CD14-positive monocyte (primary cell): Measurements from ENCODE around the gene PICK1. TPM values are rescaled to one million over a fixed set of nuclear protein-coding genes. Genes with fewer than 3 reads are reported as not detected.

Experiments
- DNase-seq, 3 donors: peaks; one replicate each; pipeline ENCODE4 v3.0.0-alpha.2; 2011 to 2022
- H2AFZ ChIP-seq: 2 replicates; pipeline ENCODE4 v1.6.0; 2012; ENCODE audit warnings: mild to moderate bottlenecking, low read depth, low read length, inconsistent platforms; ENCODE audit not compliant: insufficient read depth, poor library complexity, severe bottlenecking
- H3K27ac ChIP-seq, 2 donors: 1 replicate in 1 of 2; 2 replicates in 1 of 2; pipeline ENCODE4 v1.5.1; 2012 to 2013; ENCODE audit warnings: low read length in 2 of 2, control low read depth in 1 of 2, inconsistent platforms in 1 of 2, low read depth in 1 of 2, mild to moderate bottlenecking in 1 of 2
- H3K27me3 ChIP-seq, 2 donors: one replicate each; pipeline versions ENCODE4 v1.6.0 to v1.6.1; 2011 to 2013; ENCODE audit warnings: low read length in 2 of 2; ENCODE audit not compliant: control insufficient read depth in 2 of 2, insufficient read depth in 2 of 2
- H3K36me3 ChIP-seq, 2 donors: replicated peaks in 1 of 2; 1 replicate in 1 of 2; 2 replicates in 1 of 2; pipeline versions ENCODE4 v1.5.1 to v1.6.1; 2012 to 2013; ENCODE audit warnings: low read length in 2 of 2, control low read depth in 1 of 2, inconsistent platforms in 1 of 2, mild to moderate bottlenecking in 1 of 2; ENCODE audit not compliant: insufficient read depth in 2 of 2, control insufficient read depth in 1 of 2
- H3K4me1 ChIP-seq, 2 donors: 1 replicate in 1 of 2; 2 replicates in 1 of 2; pipeline versions ENCODE4 v1.5.1 to v1.6.1; 2012 to 2013; ENCODE audit warnings: low read length in 2 of 2, control low read depth in 1 of 2, inconsistent platforms in 1 of 2, mild to moderate bottlenecking in 1 of 2, moderate library complexity in 1 of 2; ENCODE audit not compliant: insufficient read depth in 2 of 2, control insufficient read depth in 1 of 2
- H3K4me2 ChIP-seq: replicated peaks from 2 replicates; pipeline ENCODE3; 2012; ENCODE audit warnings: low read length, moderate library complexity, mild to moderate bottlenecking; ENCODE audit not compliant: poor library complexity, severe bottlenecking; ENCODE audit errors: extremely low read depth
- H3K4me3 ChIP-seq, 3 experiments: fragments of 200-600 bp in 1 of 3; sonication (generic) in 1 of 3; replicated peaks in 1 of 3; 1 replicate in 2 of 3; 2 replicates in 1 of 3; pipeline ENCODE4 v1.5.1; 2011 to 2013; ENCODE audit warnings: low read length in 3 of 3, mild to moderate bottlenecking in 3 of 3, control low read depth in 2 of 3, low read depth in 2 of 3, inconsistent platforms in 1 of 3, moderate library complexity in 1 of 3
- H3K79me2 ChIP-seq: 2 replicates; pipeline ENCODE4 v1.6.0; 2012; ENCODE audit warnings: mild to moderate bottlenecking, control low read depth, inconsistent platforms, low read length, moderate library complexity; ENCODE audit not compliant: insufficient read depth
- H3K9ac ChIP-seq: 2 replicates; pipeline ENCODE4 v1.6.0; 2017; ENCODE audit warnings: low read length, mild to moderate bottlenecking; ENCODE audit not compliant: insufficient read depth, poor library complexity, severe bottlenecking
- H3K9me3 ChIP-seq, 2 donors: replicated peaks in 1 of 2; 1 replicate in 1 of 2; 2 replicates in 1 of 2; pipeline versions ENCODE4 v1.5.1 to v1.6.1; 2012 to 2013; ENCODE audit warnings: low read length in 2 of 2, control low read depth in 1 of 2; ENCODE audit not compliant: control insufficient read depth in 1 of 2, insufficient read depth in 1 of 2
- H4K20me1 ChIP-seq: 2 replicates; pipeline ENCODE4 v1.6.0; 2012; ENCODE audit warnings: mild to moderate bottlenecking, low read length, control low read depth, moderate library complexity; ENCODE audit not compliant: insufficient read depth
- H3K27ac Mint-ChIP-seq, 7 donors: one replicate each; pipeline ENCODE4 v1.8.0; 2020; ENCODE audit warnings: mild to moderate bottlenecking in 7 of 7, mixed read lengths in 7 of 7, moderate library complexity in 6 of 7, inconsistent platforms in 2 of 7
- H3K27me3 Mint-ChIP-seq, 3 donors: one replicate each; pipeline ENCODE4 v1.8.0; 2021 to 2022; ENCODE audit warnings: low read depth in 3 of 3, mild to moderate bottlenecking in 3 of 3, mixed read lengths in 3 of 3, moderate library complexity in 3 of 3, inconsistent platforms in 1 of 3
- H3K36me3 Mint-ChIP-seq, 2 donors: one replicate each; pipeline ENCODE4 v1.8.0; 2020; ENCODE audit warnings: mixed read lengths in 2 of 2, inconsistent platforms in 1 of 2, mild to moderate bottlenecking in 1 of 2
- H3K4me1 Mint-ChIP-seq: one replicate; pipeline ENCODE4 v1.8.0; 2020; ENCODE audit warnings: mild to moderate bottlenecking, mixed read lengths
- H3K4me3 Mint-ChIP-seq, 2 donors: one replicate each; pipeline ENCODE4 v1.8.0; 2020; ENCODE audit warnings: mild to moderate bottlenecking in 2 of 2, mixed read lengths in 2 of 2, moderate library complexity in 1 of 2
- H3K9me3 Mint-ChIP-seq, 7 donors: one replicate each; pipeline ENCODE4 v1.8.0; 2020 to 2022; ENCODE audit warnings: mixed read lengths in 7 of 7, mild to moderate bottlenecking in 6 of 7, moderate library complexity in 6 of 7, inconsistent platforms in 2 of 7
- CTCF ChIP-seq: fragments of 200-600 bp; IDR thresholded peaks from one replicate; pipeline ENCODE4 v1.8.0; 2022; ENCODE audit warnings: antibody characterized with exemption, mild to moderate bottlenecking
- whole genome bisulfite sequencing: methylation state at CpG from one replicate; pipeline ENCODE4 v1.1.5; 2013; ENCODE audit warnings: missing lambda C conversion rate; ENCODE audit not compliant: insufficient coverage; 5-methylcytosine and 5-hydroxymethylcytosine counted together
- intact Hi-C, 2 donors: fragments of 100-400 bp; cut with micrococcal nuclease; formaldehyde crosslinking; loops; one replicate each; pipeline versions ENCODE4 v1.15.0 to v1.15.1; 2023
- polyA plus RNA-seq, 3 donors: library from polyadenylated mRNA; depleted of rRNA in 1 of 3; unstranded in 2 of 3; stranded (reverse) in 1 of 3; fragments of 300-500 nt in 2 of 3; fragments of >200 nt in 1 of 3; fragmentation: Illumina TruSeq in 2 of 3; gene quantifications; 1 replicate in 2 of 3; 2 replicates in 1 of 3; pipeline ENCODE4 v1.2.3, GENCODE V29; 2012 to 2021

Gene PICK1
- polyA plus RNA-seq, 3 donors = 6.4 to 16.9 (median 7.2) TPM

- no peaks in the 10 kb centered on the region for H3K9me3 ChIP-seq
- TF ChIP-seq CTCF = no peak
- WGBS = 85% methylated on average over 3 of the region's 13 CpGs
Observed at GRCh38 chr22:38086942-38087341, 29.7 kb downstream of the PICK1 start.

GRCh38 chr22:38087855-38088254, 30.7 kb downstream of the PICK1 start:
- H3K27ac ChIP-seq = no peak overlapping the region
- no peak overlapping the region for H3K4me3 ChIP-seq
- peak overlapping the region in 1 of 2 donors; percentile 53 for H3K4me3 Mint-ChIP-seq
- TF ChIP-seq CTCF = no peak
- DNase-seq = no peak
- H3K36me3 Mint-ChIP-seq = no peaks in the 10 kb centered on the region
- peaks cover 32 to 41% (median 33%) of the 10 kb centered on the region in 3 donors for H3K27me3 Mint-ChIP-seq
- peaks cover 2 to 34% of the 10 kb centered on the region in 2 donors for H3K27me3 ChIP-seq
- H3K4me1 ChIP-seq = no peaks in the 10 kb centered on the region
- intact Hi-C loops = no loop called here
- H3K4me2 ChIP-seq = no peak overlapping the region
- H3K9me3 ChIP-seq = no peaks in the 10 kb centered on the region
- no peak overlapping the region for H3K9ac ChIP-seq
- no peaks in the 10 kb centered on the region for H3K36me3 ChIP-seq
- H4K20me1 ChIP-seq = no peaks in the 10 kb centered on the region
- H2AFZ ChIP-seq = no peak overlapping the region
- H3K4me1 Mint-ChIP-seq = no peaks in the 10 kb centered on the region
- peaks cover 0 to 3% (median 1%) of the 10 kb centered on the region in 7 donors for H3K9me3 Mint-ChIP-seq
- no peak overlapping the region for H3K27ac Mint-ChIP-seq
- WGBS = 98% methylated on average over 11 of the region's 12 CpGs
- no peaks in the 10 kb centered on the region for H3K79me2 ChIP-seq

More at GRCh38 chr22:38086942-38087341, 29.7 kb downstream of the PICK1 start:
- Histone ChIP-seq H3K4me2 (no peak overlapping the region), H3K27ac (no peak overlapping the region), H4K20me1 (no peaks in the 10 kb centered on the region), H3K36me3 (no peaks in the 10 kb centered on the region), H2AFZ (no peak overlapping the region), H3K4me3 (no peak overlapping the region), H3K4me1 (peaks cover under 1 to 5% of the 10 kb centered on the region in 2 donors), H3K79me2 (no peaks in the 10 kb centered on the region), H3K9ac (no peak overlapping the region), H3K27me3 (peaks cover 4 to 43% of the 10 kb centered on the region in 2 donors)
- Mint-ChIP-seq H3K27me3 (peaks cover 40 to 49% (median 41%) of the 10 kb centered on the region in 3 donors), H3K36me3 (no peaks in the 10 kb centered on the region), H3K4me3 (no peak overlapping the region), H3K4me1 (no peaks in the 10 kb centered on the region), H3K9me3 (peaks cover 0 to 3% (median 1%) of the 10 kb centered on the region in 7 donors), H3K27ac (no peak overlapping the region)
- intact Hi-C loops = no loop called here
- DNase-seq = no peak
